HepG2 (cell line): ENCODE measurements around the gene CACNA1D. TPM values are rescaled to one million over a fixed set of nuclear protein-coding genes. Genes with fewer than 3 reads are reported as not detected.

ENCODE experiments used
- ATAC-seq: fragments of 200-7000 bp; cut with Tn5 transposase; 3 replicates; pipeline ENCODE4 v1.9.1; 2020; ENCODE audit warnings: mild to moderate bottlenecking, moderate library complexity
- BruUV-seq: library from RNA; stranded (reverse); fragments of 400-500 nt; replicated peaks from 2 replicates; lab custom pipeline; 2021; lab: Mats Ljungman, UMichigan
- CTCF ChIA-PET: fragments of 300-600 bp; formaldehyde crosslinking; extraction: SDS; loops from one replicate; lab custom pipeline; 2021; ENCODE audit warnings: low total read pairs, inconsistent platforms, low intra/inter-chr PET ratio; lab: Yijun Ruan, JAX
- POLR2A ChIA-PET: fragments of 350-600 bp; sonication (Branson Sonifier 250); formaldehyde crosslinking; loops from one replicate; lab custom pipeline; 2020; ENCODE audit warnings: antibody characterized with exemption, inconsistent platforms; lab: Yijun Ruan, JAX
- DNase-seq: peaks from one replicate; pipeline ENCODE4 v3.0.0-alpha.2; 2015; ENCODE audit warnings: low spot score
- FAIRE-seq: peaks from 3 replicates; lab custom pipeline; 2011; peaks lifted over from hg19 to GRCh38; lab: Jason Lieb, UNC
- H2AFZ ChIP-seq: one replicate; pipeline ENCODE4 v1.6.1; 2011; ENCODE audit warnings: low read length, inconsistent platforms
- H3K27ac ChIP-seq: fragments of 300-600 bp; 3 replicates; pipeline ENCODE4 v1.8.0; 2011; ENCODE audit warnings: mixed run types, mild to moderate bottlenecking, mixed read lengths, low read length, inconsistent platforms; ENCODE audit not compliant: insufficient read depth; ENCODE audit errors: extremely low read length
- H3K27me3 ChIP-seq, 2 experiments: fragments of 200-600 bp in 1 of 2; 2 replicates in 1 of 2; 3 replicates in 1 of 2; pipeline versions ENCODE4 v1.6.0 to v1.8.0; 2011; ENCODE audit warnings: low read length in 2 of 2, mild to moderate bottlenecking in 2 of 2, moderate library complexity in 2 of 2, inconsistent platforms in 1 of 2; ENCODE audit not compliant: insufficient read depth in 2 of 2, control insufficient read depth in 1 of 2
- H3K36me3 ChIP-seq, 2 experiments: fragments of 200-600 bp in 1 of 2; replicated peaks in 1 of 2; 2 replicates in 1 of 2; 3 replicates in 1 of 2; pipeline versions ENCODE4 v1.5.1 to v1.8.0; 2011; ENCODE audit warnings: low read length in 2 of 2, inconsistent platforms in 1 of 2; ENCODE audit not compliant: insufficient read depth in 2 of 2, control insufficient read depth in 1 of 2
- H3K4me1 ChIP-seq: 2 replicates; pipeline ENCODE4 v1.5.1; 2012; ENCODE audit warnings: low read length, inconsistent platforms; ENCODE audit not compliant: insufficient read depth
- H3K4me2 ChIP-seq: 2 replicates; pipeline ENCODE4 v1.6.0; 2011; ENCODE audit warnings: low read depth, low read length, inconsistent platforms
- H3K4me3 ChIP-seq, 3 experiments: fragments of 200-600 bp in 1 of 3; sonication (generic), shearing (Covaris generic) in 1 of 3; replicated peaks in 1 of 3; 2 replicates each; pipeline ENCODE4 v1.5.1; 2011 to 2016; ENCODE audit warnings: low read length in 3 of 3, inconsistent platforms in 2 of 3, low read depth in 2 of 3, mild to moderate bottlenecking in 2 of 3, control low read depth in 1 of 3, mixed read lengths in 1 of 3; ENCODE audit not compliant: insufficient read depth in 1 of 3
- H3K79me2 ChIP-seq: one replicate; pipeline ENCODE4 v1.6.1; 2011; ENCODE audit warnings: low read length, inconsistent platforms; ENCODE audit not compliant: insufficient read depth
- H3K9ac ChIP-seq: 2 replicates; pipeline ENCODE4 v1.6.0; 2011; ENCODE audit warnings: mild to moderate bottlenecking, low read depth, low read length, inconsistent platforms; ENCODE audit not compliant: insufficient read depth
- H3K9me3 ChIP-seq: 2 replicates; pipeline ENCODE4 v1.5.1; 2012; ENCODE audit warnings: mild to moderate bottlenecking, low read length
- H4K20me1 ChIP-seq: 2 replicates; pipeline ENCODE4 v1.6.0; 2011; ENCODE audit warnings: inconsistent platforms, mild to moderate bottlenecking, low read length, moderate library complexity; ENCODE audit not compliant: insufficient read depth
- ADNP ChIP-seq: sonication (generic); formaldehyde crosslinking; IDR thresholded peaks from 2 replicates; pipeline ENCODE4 v1.4.0; 2020; ENCODE audit warnings: missing genetic modification reagents
- ARNT ChIP-seq: fragments of 450-650 bp; IDR thresholded peaks from 2 replicates; pipeline ENCODE4 v1.6.1; 2017
- CENPX ChIP-seq: sonication (generic); formaldehyde crosslinking; IDR thresholded peaks from 2 replicates; pipeline ENCODE4 v1.9.0; 2021; ENCODE audit warnings: mild to moderate bottlenecking, missing genetic modification reagents, moderate library complexity
- FOXJ3 ChIP-seq: sonication (generic); formaldehyde crosslinking; IDR thresholded peaks from 2 replicates; pipeline ENCODE4 v1.4.0; 2020; ENCODE audit warnings: missing genetic modification reagents, mild to moderate bottlenecking, borderline replicate concordance
- HNRNPL ChIP-seq: fragments of 200-400 bp; formaldehyde crosslinking; IDR thresholded peaks from 2 replicates; pipeline ENCODE4 v1.6.1; 2017; ENCODE audit warnings: mild to moderate bottlenecking, low read depth, low read length
- KAT8 ChIP-seq: IDR thresholded peaks from 2 replicates; pipeline ENCODE4 v1.6.1; 2016; ENCODE audit warnings: missing genetic modification reagents, missing compliant biosample characterization
- MTA3 ChIP-seq: sonication (generic); formaldehyde crosslinking; IDR thresholded peaks from 2 replicates; pipeline ENCODE4 v1.4.0; 2020; ENCODE audit warnings: missing genetic modification reagents
- POLR2AphosphoS2 ChIP-seq: IDR thresholded peaks from 2 replicates; pipeline ENCODE4 v1.6.1; 2011; ENCODE audit warnings: low read depth, low read length, improper control_type of control experiment
- PRMT3 ChIP-seq: sonication (generic); formaldehyde crosslinking; IDR thresholded peaks from 2 replicates; pipeline ENCODE4 v1.8.1; 2022; ENCODE audit warnings: low read depth, mild to moderate bottlenecking, moderate library complexity, missing genetic modification reagents, borderline replicate concordance
- RBAK ChIP-seq: sonication (generic); formaldehyde crosslinking; IDR thresholded peaks from 2 replicates; pipeline ENCODE4 v1.5.1; 2020; ENCODE audit warnings: mild to moderate bottlenecking, missing genetic modification reagents
- SNRNP70 ChIP-seq: fragments of 200-400 bp; formaldehyde crosslinking; IDR thresholded peaks from 2 replicates; pipeline ENCODE4 v1.6.1; 2017; ENCODE audit warnings: mild to moderate bottlenecking, low read depth, low read length, moderate library complexity
- TOPORS ChIP-seq: sonication (generic); formaldehyde crosslinking; IDR thresholded peaks from 2 replicates; pipeline ENCODE4 v1.8.0; 2023; ENCODE audit warnings: mild to moderate bottlenecking, missing genetic modification reagents
- TSC22D2 ChIP-seq: sonication (generic); formaldehyde crosslinking; IDR thresholded peaks from 2 replicates; pipeline ENCODE4 v1.5.1; 2020; ENCODE audit warnings: missing genetic modification reagents, mild to moderate bottlenecking, borderline replicate concordance
- ZBTB21 ChIP-seq: sonication (generic); formaldehyde crosslinking; IDR thresholded peaks from 2 replicates; pipeline ENCODE4 v1.4.0; 2020; ENCODE audit warnings: missing genetic modification reagents
- ZMYM2 ChIP-seq: sonication (generic); formaldehyde crosslinking; IDR thresholded peaks from 2 replicates; pipeline ENCODE4 v1.8.0; 2022; ENCODE audit warnings: mild to moderate bottlenecking, missing genetic modification reagents
- ZMYM3 ChIP-seq: sonication (generic); formaldehyde crosslinking; IDR thresholded peaks from 2 replicates; pipeline ENCODE4 v1.5.1; 2020; ENCODE audit warnings: mild to moderate bottlenecking, missing genetic modification reagents
- ZNF234 ChIP-seq: sonication (generic); formaldehyde crosslinking; conservative IDR thresholded peaks from 2 replicates; pipeline ENCODE4 v1.5.1; 2020; ENCODE audit warnings: mild to moderate bottlenecking, missing genetic modification reagents
- ZNF24 ChIP-seq: fragments of 450-650 bp; IDR thresholded peaks from 2 replicates; pipeline ENCODE4 v1.6.1; 2017; ENCODE audit warnings: antibody characterized with exemption, mild to moderate bottlenecking
- ZNF33A ChIP-seq: sonication (generic); formaldehyde crosslinking; IDR thresholded peaks from 2 replicates; pipeline ENCODE4 v1.5.1; 2020; ENCODE audit warnings: missing genetic modification reagents, mild to moderate bottlenecking, moderate library complexity, borderline replicate concordance
- ZNF747 ChIP-seq: sonication (generic); formaldehyde crosslinking; IDR thresholded peaks from 2 replicates; pipeline ENCODE4 v1.8.1; 2023; ENCODE audit warnings: missing genetic modification reagents, mild to moderate bottlenecking, borderline replicate concordance
- ZNF772 ChIP-seq: sonication (generic); formaldehyde crosslinking; IDR thresholded peaks from 2 replicates; pipeline ENCODE4 v1.5.0; 2020; ENCODE audit warnings: mild to moderate bottlenecking, missing genetic modification reagents
- WGBS: methylation state at CpG from one replicate; pipeline ENCODE4 v1.1.6; 2017; ENCODE audit warnings: low lambda C conversion rate; 5-methylcytosine and 5-hydroxymethylcytosine counted together
- in situ Hi-C: cut with HindIII; loops from 2 replicates; pipeline ENCODE4 v1.10.0; 2017; ENCODE audit warnings: low pct_unique_long_range_greater_than_20kb; ENCODE audit not compliant: extremely low pct_ligation_motif_present
- intact Hi-C: fragments of 100-400 bp; cut with micrococcal nuclease; formaldehyde crosslinking; loops from one replicate; pipeline ENCODE4 v1.10.0; 2022; ENCODE audit not compliant: unreplicated experiment
- polyA plus RNA-seq, 8 experiments: library from polyadenylated mRNA; depleted of rRNA in 3 of 8; stranded (reverse) in 7 of 8; unstranded in 1 of 8; fragments of >200 nt; fragmentation: Illumina TruSeq in 4 of 8; extraction: Trizol in 4 of 8; gene quantifications; 2 replicates each; pipeline versions ENCODE4 v1.2.1 to v1.2.3, GENCODE V29; 2011 to 2016; ENCODE audit warnings: low read depth in 4 of 8, missing spikeins in 1 of 8, mixed read lengths in 1 of 8; ENCODE audit not compliant: insufficient read depth in 1 of 8
- total RNA-seq, 5 experiments: library from RNA; depleted of rRNA; stranded (reverse); fragments of >200 nt; fragmentation: Illumina TruSeq; extraction: Trizol; gene quantifications; 2 replicates each; pipeline ENCODE4 v1.2.3, GENCODE V29; 2016; ENCODE audit warnings: low read depth in 1 of 5
- TF ChIP-seq, protein P1 (sequence below): IDR thresholded peaks from 2 replicates; pipeline ENCODE4 v1.6.1; 2018; ENCODE audit warnings: missing genetic modification reagents, mild to moderate bottlenecking, missing compliant biosample characterization
- TF ChIP-seq, protein P2 (sequence below): sonication (generic); formaldehyde crosslinking; IDR thresholded peaks from 2 replicates; pipeline ENCODE4 v1.4.0; 2020; ENCODE audit warnings: mild to moderate bottlenecking, missing genetic modification reagents
- TF ChIP-seq, protein P3 (sequence below): sonication (generic); formaldehyde crosslinking; IDR thresholded peaks from 2 replicates; pipeline ENCODE4 v1.5.0; 2020; ENCODE audit warnings: mild to moderate bottlenecking, missing genetic modification reagents

Gene CACNA1D
- total and polyA plus RNA-seq, 2 of the 13 experiments (the other 11 are each of a cell fraction or from before 2014, with no cell fraction given) = 0.26 to 0.38 TPM

- TF ChIP-seq ZNF772 (CRISPR knock-in tag) = no peak
- TF ChIP-seq POLR2AphosphoS2 = no peak
- no peak for TF ChIP-seq HNRNPL
- TF ChIP-seq SNRNP70 = no peak
- TF ChIP-seq ZNF33A (CRISPR knock-in tag) = no peak
- no peak for TF ChIP-seq ZNF24
- no peak for TF ChIP-seq ZNF747 (CRISPR knock-in tag)
- no peak for TF ChIP-seq ZNF234
- TF ChIP-seq, protein P1, sequence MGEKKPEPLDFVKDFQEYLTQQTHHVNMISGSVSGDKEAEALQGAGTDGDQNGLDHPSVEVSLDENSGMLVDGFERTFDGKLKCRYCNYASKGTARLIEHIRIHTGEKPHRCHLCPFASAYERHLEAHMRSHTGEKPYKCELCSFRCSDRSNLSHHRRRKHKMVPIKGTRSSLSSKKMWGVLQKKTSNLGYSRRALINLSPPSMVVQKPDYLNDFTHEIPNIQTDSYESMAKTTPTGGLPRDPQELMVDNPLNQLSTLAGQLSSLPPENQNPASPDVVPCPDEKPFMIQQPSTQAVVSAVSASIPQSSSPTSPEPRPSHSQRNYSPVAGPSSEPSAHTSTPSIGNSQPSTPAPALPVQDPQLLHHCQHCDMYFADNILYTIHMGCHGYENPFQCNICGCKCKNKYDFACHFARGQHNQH (CRISPR knock-in tag) = no peak
- no peak for TF ChIP-seq KAT8 (CRISPR knock-in tag)
- TF ChIP-seq, all 625 proteins: peak for 0
Measured at GRCh38 chr3:53579636-53580035, 85.2 kb downstream of the CACNA1D start (continued).

GRCh38 chr3:53581671-53582070 is 87.3 kb downstream of the CACNA1D start:
- Histone ChIP-seq H3K79me2 (no peaks in the 10 kb centered on the region), H3K4me1 (peaks cover 19% of the 10 kb centered on the region), H3K27me3 (no peaks in the 10 kb centered on the region; a peak in 2 of 5 replicates), H3K27ac (no peak overlapping the region), H2AFZ (no peak overlapping the region), H3K4me3 (no peak overlapping the region), H3K36me3 (no peaks in the 10 kb centered on the region), H4K20me1 (no peaks in the 10 kb centered on the region), H3K4me2 (no peak overlapping the region), H3K9ac (no peak overlapping the region), H3K9me3 (no peaks in the 10 kb centered on the region)
- ATAC-seq (no peak), FAIRE-seq (no peak), DNase-seq (no peak)
- CTCF ChIA-PET = no interaction called here
- intact Hi-C loops = no loop called here
- TF ChIP-seq MTA3 (CRISPR knock-in tag) (no peak), ADNP (no peak), ZMYM2 (no peak), TOPORS (CRISPR knock-in tag) (no peak), PRMT3 (CRISPR knock-in tag) (no peak), ZBTB21 (CRISPR knock-in tag) (no peak), RBAK (no peak), ARNT (no peak), FOXJ3 (no peak), ZMYM3 (CRISPR knock-in tag) (no peak), CENPX (CRISPR knock-in tag) (no peak), TSC22D2 (CRISPR knock-in tag) (no peak)
- TF ChIP-seq, protein P2, sequence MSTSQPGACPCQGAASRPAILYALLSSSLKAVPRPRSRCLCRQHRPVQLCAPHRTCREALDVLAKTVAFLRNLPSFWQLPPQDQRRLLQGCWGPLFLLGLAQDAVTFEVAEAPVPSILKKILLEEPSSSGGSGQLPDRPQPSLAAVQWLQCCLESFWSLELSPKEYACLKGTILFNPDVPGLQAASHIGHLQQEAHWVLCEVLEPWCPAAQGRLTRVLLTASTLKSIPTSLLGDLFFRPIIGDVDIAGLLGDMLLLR (CRISPR knock-in tag) = no peak
- TF ChIP-seq, protein P3, sequence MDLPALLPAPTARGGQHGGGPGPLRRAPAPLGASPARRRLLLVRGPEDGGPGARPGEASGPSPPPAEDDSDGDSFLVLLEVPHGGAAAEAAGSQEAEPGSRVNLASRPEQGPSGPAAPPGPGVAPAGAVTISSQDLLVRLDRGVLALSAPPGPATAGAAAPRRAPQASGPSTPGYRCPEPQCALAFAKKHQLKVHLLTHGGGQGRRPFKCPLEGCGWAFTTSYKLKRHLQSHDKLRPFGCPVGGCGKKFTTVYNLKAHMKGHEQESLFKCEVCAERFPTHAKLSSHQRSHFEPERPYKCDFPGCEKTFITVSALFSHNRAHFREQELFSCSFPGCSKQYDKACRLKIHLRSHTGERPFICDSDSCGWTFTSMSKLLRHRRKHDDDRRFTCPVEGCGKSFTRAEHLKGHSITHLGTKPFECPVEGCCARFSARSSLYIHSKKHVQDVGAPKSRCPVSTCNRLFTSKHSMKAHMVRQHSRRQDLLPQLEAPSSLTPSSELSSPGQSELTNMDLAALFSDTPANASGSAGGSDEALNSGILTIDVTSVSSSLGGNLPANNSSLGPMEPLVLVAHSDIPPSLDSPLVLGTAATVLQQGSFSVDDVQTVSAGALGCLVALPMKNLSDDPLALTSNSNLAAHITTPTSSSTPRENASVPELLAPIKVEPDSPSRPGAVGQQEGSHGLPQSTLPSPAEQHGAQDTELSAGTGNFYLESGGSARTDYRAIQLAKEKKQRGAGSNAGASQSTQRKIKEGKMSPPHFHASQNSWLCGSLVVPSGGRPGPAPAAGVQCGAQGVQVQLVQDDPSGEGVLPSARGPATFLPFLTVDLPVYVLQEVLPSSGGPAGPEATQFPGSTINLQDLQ (CRISPR knock-in tag) = no peak
- 58% methylated on average over 3 of the region's 3 CpGs for WGBS
- in situ Hi-C loops = no loop called here
- no TSS peak for BruUV-seq
- POLR2A ChIA-PET = no interaction called here
